ENCODE measurements around the gene SLC66A2.

SLC66A2 gene

DNA sequence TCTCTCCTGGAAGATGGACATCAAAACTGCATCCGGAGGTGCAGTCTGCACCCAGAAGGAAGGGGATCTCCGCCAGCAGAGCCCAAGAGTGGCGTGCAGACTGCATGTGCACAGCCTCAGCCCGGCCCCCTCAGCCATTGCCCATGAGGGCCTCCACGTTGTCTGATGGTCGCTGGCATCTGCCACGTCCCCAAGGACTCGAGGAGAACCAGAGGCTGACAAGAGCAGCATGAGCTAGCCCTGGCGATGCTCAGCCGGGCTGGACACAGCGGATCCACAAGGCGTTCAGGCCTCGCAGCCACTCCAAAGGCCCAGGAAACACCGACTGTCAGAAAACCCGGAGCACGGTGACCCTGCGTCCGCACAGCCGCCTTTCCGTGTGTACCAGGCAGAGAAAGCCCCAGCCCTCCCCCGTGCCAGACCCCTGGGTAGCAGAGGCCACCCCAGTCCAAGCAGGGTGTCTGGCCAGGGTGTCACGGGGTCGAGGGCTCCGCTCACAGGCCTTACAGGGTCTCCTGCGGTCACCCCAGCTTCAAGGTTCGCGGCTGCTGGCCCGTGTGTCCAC is 48.3 kb downstream of the SLC66A2 start:
- DNase-seq (ENCODE audit: low read depth in 2 of 2) = no peak

DNA sequence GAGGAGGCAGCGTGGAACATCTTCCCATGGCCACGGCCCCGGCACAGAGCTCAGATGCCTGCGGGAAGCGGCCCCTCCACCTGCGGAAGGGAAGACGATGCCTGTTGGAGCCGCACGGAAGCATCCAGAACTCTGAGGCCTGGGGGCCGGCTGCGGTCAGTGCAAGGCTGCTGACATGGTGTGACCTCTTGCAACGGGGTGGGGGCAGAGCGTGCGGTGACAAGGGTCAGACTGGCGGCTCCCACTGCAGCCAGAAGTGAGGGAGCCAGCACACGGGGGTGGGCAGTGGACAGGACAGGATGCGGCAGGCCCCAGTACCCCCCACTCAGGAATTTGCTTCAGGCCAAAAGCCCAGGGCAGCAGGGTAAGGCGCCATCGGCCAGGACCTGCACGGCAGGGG is 48.8 kb downstream of the SLC66A2 start:
- DNase-seq (ENCODE audit: low read depth in 2 of 2) = no peak

DNA sequence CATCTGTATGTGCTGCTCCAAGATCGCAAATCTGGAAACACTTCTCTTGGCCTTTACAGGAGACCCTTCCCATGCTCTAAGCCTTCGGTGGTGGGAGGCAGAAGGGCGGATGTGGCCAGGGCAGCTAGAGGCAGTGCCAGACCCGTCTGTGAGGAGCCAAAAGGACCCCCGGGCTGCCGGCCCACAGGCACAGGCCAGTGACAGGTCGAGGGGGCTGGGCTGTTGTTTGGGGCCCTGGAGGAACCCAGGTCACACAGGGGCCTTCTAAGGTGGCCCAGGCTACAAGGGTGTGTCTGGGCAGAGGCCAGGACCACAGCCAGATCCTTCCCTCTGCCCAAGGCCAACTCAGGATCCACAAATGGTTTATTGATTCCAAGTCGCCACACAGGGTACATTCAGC is 49.4 kb downstream of the SLC66A2 start:
- no peak for DNase-seq (ENCODE audit: low read depth in 2 of 2)

DNA sequence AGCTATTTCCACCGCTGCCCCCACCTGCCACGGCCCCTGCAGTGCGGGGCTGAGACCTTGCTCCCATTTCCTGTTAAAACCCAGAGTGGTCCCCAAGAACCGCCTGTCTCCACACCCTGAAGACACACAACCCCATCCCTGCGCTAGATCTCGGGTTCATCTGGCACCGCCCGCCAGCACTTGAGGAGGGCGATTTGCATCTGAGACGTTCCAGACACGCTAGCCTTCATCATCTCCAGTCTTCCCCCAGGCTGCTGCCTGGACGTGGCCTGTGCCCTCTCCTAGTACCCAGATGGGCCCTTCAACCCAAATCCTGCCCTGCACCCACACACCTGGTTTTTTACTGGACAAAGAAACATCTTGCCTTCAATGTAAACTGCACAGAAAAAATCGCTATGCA is 49.8 kb downstream of the SLC66A2 start:
- no peak for DNase-seq (ENCODE audit: low read depth in 2 of 2)

DNA sequence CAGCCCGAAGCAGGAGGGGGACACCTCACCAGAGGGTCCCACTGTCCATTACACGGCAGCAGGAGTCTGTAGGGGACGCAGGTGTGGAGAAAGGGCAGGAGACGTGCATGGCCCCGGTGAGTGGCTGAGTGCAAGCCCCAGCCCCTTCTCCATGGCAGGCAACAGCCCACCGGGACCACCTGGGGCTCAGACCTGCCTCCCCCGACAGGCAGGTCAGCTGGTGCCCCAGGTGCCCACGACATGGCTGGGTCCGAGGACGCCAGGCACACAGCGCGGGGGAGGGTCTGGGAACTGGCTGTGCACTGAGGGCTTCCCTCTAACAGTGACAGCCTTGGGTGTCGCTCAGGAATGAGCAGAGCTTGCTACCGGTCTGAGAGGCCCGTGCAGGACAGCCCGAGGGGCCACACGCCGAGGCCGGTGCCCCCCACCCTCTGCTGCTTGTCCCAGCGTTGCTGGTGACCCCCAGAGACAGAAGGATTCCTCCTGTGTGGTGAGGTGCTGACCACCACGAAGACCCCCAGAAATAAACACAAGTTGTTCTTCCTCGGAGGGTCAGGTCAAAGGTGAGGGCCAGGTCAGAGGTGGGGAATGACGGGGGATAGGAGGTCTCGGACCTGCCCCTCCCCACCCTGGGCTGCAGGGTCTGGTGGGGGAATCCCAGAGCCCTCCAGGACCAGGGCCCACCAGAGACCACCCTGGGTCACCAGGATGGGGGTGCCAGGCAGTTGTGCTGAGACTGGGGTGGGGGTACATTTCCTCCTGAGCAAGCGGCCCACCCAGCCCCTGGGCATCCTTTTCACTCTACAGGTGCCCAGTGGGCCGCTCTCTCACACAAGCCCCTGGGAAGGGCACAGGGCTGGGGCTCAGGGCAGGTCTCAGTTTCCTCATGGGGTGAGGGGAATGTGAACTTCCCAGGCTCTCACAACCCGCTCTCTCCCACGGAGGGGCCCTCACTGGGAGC is 50.6 kb downstream of the SLC66A2 start:
- no peak for DNase-seq (ENCODE audit: low read depth in 2 of 2)

DNA sequence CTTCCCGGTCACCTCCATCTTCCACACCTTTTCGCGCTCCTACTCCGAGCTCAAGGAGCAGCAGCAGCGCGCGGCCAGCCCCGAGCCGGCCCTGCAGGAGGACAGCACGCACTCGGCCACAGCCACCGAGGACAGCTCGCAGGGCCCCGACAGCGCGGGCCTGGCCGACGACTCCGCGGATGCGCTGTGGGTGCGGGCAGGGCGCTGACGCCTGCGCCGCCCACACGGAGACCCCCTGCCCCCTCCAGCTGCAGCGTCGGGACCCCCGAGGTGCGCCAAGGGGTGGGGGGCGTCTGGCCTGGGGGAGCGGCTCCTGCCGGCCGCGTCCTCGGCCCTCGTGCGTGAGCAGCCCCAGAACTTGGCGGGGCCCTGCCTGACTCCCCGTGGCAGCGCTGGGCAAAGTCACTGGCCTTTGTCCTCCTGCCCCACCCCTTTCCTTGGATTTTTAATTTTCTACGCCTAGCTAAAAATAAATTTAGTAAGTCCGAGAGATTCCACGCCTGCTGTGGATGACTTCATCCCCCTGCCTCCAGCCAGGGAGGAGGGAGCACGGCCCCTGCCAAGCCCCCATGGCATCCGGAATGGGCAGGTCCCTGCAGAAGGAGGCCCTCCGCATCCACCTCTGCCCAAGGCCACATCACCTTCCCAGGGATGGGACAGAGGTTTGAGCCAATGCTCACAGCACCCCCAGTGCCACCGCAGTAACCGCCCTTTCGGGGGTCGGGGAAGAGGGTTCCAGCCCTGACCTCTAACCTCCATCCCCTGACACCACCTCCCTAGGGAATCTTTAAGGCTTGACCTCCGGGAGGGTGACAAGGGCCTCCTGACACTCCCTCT is 51.6 kb downstream of the SLC66A2 start:
- DNase-seq (ENCODE audit: low read depth in 2 of 2) = no peak

DNA sequence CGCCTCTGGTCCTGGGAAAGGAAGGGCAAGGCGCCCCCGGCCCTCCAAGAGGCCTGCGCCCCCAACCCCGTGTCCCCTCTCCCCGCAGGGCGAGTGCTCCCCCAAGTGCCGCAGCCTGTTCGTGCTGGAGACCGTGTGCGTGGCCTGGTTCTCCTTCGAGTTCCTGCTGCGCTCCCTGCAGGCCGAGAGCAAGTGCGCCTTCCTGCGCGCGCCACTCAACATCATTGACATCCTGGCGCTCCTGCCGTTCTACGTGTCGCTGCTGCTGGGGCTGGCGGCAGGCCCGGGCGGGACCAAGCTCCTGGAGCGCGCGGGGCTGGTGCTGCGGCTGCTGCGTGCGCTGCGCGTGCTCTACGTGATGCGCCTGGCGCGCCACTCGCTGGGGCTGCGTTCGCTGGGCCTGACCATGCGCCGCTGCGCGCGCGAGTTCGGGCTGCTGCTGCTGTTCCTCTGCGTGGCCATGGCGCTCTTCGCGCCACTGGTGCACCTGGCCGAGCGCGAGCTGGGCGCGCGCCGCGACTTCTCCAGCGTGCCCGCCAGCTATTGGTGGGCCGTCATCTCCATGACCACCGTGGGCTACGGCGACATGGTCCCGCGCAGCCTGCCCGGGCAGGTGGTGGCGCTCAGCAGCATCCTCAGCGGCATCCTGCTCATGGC is 52.4 kb downstream of the SLC66A2 start:
- DNase-seq (ENCODE audit: low read depth in 2 of 2) = no peak

DNA sequence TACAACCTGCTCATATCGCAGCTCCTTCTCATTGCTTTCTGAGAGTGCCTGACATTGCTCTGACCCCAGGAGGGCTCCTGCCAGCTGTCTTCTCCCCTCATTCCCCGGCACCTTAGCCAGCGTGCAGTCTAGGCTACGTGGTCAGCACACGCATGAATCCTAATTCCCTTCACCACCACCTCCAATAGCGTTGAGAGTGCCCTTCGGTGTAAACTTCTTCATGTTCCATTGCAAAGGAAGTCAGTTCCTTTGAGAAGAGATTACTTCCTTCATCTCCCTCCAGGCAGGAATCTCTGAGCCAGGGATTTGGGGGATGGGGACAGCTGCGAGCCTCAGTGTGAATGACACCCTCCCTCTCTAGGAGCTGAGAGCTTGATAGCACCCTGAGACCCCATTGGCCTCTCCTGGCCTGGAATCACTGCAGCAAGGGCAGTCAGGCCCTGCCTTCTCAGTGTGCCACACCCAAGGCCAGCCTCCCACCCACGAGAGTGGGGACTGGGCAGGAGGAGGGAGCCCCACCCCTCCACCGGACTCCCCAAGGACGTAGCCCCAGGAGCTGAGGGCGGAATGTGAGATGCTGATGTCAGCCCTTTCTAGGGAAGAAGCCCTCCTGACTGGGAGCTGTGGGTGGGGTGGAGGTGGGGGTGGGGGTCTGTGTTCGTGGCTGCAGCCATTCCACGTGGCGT is 53.4 kb downstream of the SLC66A2 start:
- DNase-seq (ENCODE audit: low read depth in 2 of 2) = no peak

DNA sequence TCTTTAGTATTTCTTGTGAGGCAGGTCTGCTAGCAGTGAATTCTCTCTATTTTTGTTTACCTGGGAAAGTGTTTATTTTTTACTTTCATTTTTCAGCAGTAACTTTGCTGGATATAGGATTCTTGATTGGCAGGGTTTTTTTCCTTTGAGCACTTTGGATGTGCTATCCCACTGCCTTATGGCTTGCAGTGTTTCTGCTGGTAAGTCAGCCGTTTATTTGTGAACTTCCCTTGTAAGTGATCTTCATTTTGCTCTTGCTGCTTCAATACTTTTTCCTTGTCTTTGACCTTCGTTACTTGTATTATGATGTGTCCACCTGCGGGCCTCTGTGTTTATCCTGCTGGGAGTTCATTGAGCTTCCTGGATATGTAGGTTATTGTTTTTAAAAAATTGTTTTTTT is 54.7 kb downstream of the SLC66A2 start:
- no peak for DNase-seq (ENCODE audit: low read depth in 2 of 2)

DNA sequence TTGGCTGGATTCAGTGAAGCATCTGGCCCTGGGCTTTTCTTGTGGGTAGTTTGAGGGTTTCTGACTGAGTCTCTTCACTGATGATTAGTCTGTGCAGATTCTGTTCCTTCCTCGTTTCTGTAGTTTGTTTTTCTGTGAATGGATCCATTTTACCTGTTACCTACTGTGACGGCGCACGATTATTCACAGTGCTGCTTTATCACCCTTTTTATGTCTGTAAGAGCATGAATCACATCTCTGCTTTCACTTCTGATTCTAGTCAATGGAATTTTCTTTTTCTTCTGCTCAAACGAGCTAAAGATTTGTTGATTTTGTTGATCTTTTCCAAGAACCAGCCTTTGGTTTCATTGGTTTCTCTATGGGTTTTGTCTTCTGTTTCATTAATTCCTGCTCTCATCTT is 60.8 kb downstream of the SLC66A2 start:
- no peak for DNase-seq (ENCODE audit: low read depth in 2 of 2)

DNA sequence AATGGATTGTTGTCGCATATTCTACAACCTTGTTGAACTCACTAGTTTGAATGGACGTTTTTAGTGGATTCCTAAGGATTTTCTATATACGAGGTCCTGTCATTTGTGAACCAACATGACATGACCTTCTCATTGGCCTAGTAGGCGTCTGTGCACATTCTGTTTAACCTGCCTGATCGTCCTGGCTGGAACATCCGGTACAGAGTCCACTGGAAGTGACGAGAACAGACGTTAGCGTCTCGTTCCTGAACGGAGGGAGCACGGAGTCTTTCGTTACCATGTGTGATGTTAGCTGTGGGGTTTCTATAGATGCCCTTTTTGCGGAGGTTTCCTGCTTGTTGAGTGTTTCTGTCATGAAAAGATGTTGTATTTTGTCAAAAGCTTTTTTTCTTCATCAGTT is 61.9 kb downstream of the SLC66A2 start:
- DNase-seq (ENCODE audit: low read depth in 2 of 2) = no peak

DNA sequence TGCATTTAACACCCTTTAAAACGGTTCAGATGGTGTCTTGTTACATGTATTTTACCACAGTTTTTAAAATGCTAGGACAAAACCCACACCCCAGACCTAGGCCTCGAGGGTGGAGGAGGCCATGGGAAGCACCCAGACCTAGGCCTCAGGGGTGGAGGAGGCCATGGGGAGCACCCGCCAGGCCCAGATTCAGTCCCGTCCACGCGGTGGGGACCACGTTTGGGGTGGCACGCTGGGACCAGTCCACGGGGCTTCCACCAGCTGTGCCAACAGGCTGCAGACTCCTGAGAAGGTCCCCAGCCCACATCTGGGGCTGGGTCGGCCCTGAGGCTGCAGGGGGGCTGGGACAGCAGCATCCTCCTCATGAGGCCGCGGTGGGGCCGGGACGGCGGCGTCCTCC is 63.4 kb downstream of the SLC66A2 start:
- no peak for DNase-seq (ENCODE audit: low read depth in 2 of 2)

DNA sequence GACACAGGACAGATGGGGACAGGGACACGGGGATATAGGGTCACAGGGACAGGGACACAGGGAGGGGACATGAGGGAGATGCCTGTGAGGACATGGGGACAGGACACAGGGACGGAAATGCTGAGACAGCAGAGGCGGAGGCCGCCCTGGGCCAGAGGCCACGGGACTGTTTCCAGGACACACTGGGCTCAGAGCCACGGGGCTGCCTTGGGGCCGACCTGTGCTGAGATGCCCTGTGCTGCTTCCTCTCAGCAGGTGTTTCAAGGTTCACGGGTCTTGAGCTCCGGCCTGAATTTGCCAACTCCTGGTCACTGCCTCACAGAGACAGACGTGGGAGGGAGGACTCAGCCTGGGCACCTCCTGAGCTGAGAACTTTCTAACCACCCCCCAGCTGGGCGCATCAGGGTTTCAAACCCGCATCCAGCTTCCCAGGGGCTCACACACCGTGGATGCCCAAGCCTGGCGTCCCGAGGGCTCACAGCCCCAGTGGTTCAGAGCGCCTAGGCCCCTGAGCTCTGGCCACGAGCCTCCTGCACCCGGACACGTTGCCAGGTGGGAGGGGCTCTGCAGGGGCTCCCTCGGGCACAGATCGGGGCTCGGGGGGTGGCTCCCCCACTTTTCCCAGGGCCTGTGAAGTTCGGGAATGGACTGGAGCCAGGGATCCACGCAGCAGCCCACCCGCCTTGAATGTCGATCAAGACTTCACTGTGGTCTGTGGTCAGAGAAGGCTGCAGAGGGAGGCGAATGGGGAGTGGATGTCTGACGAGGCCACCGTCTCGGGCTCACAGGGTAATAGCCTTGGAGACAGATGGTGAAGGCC is 64.1 kb downstream of the SLC66A2 start:
- DNase-seq (ENCODE audit: low read depth in 2 of 2) = no peak

DNA sequence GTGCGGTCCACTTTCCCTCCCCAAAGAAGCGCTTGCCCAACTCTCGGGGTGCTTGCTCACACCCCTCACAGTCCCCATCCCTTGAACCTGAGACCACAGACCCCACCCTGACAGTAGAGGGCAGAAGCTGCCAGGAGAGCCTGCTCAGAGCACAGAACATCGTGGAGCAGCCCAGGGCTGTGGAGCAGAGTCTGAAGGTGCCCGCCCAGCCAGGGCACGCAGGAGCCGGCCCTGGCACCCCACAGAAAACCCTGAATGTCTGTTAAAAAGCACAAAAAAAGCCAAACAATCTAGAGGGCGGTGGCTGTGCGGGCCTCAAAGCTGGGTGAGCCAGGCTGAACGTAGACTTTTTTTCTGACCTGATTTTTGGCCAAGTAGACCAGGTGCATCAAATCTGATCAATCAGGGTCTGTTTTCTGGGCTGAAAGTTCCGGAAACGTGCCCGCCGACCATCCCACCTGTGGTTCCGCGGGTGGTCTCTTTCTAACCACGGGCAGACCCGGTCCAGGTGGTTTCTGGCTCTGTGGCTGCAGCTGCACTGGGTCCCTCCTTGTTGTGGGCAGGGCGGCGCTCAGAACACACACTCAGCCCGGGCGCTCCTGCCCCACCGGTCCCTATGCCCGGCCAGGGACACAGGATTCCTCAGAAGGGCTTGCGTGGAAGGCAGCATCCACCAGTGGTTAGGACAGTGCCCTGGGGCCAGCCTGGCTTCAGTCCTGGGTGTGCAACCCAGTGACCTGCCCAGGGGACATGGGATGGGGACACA is 66.3 kb downstream of the SLC66A2 start:
- no peak for DNase-seq (ENCODE audit: low read depth in 2 of 2)

DNA sequence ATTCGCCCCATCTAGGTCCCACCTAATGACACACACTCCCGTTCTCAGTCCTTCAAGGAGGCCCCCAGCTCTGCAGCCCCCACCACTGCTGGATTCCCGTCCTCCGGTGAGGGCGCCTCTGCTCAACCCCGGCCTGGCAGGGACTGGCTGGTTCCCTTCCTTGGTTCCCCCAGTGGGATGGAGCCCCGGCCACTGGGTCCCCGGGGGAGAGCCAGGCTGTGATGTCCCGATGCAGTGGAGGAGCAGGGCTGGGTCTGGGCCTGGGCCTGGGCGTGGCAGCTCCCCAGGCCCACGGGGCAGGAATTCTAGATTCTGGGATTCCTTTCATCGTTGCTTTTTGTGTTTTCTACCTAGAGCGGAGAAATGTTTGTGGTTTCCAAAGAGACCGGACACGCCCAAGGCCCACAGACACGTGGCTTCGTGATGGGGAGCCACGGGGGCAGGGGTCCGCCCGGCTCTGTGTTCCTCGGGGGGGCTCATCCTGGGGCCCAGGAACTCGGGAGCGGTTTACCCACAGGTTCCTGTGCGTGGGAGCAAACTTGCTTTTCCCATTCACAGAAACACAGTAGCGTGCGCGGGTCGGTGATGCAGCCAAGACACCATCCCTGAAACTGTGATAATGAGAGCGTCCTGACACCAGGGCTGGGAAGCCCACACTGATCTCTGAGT is 67.0 kb downstream of the SLC66A2 start:
- no peak for DNase-seq (ENCODE audit: low read depth in 2 of 2)

DNA sequence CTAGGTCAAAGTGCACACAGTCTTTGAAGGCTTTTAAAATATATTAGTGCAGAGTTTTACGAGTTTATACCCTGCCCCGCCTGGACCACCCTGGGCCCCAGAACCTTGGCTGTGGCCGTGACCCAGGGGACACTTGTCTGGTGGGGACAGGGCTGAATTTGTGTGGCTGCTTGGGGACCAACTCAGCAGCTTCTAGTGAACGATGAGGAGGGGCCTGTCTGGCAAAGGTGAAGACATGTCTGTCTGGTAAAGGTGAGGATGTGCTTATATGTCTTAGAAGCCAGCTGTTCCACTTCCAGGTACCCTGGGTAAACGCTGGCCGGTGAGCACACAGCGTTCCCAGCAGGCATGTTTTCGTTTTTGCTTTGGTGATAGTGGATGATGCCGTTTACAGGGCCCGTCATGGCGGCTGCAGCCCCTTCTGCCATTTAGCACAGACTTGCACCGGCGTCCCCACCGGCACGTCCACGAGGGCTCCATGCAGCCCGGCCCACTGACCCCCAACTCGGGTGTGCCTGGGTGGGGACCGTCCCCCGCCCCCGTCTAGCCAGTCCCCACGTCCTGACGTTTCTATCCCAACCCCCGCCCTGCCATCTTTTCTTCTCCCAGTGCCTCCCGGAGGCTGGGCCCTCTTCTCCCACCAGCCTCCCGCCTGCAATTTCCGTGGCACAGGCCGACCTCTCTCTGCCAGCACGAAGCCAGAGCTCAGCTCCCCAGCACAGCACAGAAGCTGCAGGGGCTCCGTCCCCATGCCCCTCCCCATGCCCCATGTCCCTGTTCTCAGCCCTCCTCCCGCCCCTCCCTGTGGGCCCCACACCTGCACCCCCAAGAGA is 67.8 kb downstream of the SLC66A2 start:
- DNase-seq (ENCODE audit: low read depth in 2 of 2) = no peak

DNA sequence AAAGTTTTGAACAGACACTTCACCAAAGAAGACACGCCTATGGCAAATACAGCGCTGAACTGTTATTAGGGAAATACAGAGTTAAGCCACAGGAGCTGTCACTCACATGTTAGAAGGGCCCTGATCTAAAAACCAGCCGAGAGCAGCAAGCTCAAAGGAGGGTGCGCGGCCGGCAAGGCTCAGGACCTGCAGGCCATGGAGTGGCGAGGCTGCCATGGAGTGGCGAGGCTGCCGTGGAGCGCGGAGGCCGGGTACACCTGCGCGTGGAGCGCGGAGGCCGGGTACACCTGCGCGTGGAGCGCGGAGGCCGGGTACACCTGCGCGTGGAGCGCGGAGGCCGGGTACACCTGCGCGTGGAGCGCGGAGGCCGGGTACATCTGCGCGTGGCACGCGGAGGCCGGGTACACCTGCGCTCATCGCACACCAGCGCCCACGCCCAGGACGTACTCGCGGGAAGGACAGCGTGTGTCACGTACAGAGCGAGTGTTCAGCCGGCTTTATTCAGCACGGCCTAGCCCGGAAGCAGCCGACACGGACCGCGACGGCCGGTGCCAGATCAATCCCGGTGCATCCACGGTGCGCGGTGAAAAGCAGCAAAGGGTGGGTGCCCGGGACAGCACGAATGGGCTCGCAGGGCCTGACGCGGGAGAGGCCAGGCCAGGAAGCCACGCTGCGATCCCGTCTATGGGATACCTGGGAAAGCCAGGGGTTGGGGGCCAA is 68.8 kb downstream of the SLC66A2 start:
- no peak for DNase-seq (ENCODE audit: low read depth in 2 of 2)

DNA sequence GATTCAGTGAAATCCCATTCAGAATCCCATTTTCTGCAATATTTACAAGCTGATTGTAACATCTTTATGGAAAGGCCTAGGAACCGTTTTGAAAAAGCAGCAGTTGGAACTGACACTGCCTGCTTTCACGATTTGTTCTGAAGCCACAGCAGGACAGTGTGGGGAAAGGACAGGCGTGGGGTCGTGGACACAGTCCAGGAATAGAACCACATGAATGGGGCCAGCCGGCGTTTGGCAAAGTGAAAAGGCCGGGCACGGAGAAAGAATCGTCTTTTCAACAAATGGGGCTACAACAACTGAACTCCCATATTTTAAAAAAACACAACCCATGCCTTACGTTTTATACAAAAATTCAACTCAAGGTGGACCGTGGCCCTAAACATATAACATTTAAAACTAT is 69.8 kb downstream of the SLC66A2 start:
- no peak for DNase-seq (ENCODE audit: low read depth in 2 of 2)

All from stimulated activated CD8-positive, alpha-beta memory T cell treated with anti-CD3 and anti-CD28 coated beads, Interleukin-2, amount 100 ng/mL, for 48 hours (primary cell).